Epidermal melanocyte (primary cell): Measurements from ENCODE around the gene LRMDA.

Experiments used
- DNase-seq: peaks from one replicate; pipeline ENCODE4 v3.0.0; 2011; ENCODE audit warnings: low spot score; ENCODE audit not compliant: insufficient read length

LRMDA gene

GRCh38 chr10:76317078-76317477 is 885.7 kb downstream of the LRMDA start:
- no peak for DNase-seq

GRCh38 chr10:76318211-76318610 is 886.8 kb downstream of the LRMDA start:
- no peak for DNase-seq

GRCh38 chr10:76319661-76320060 is 888.2 kb downstream of the LRMDA start:
- no peak for DNase-seq

- no peak for DNase-seq
Observed at GRCh38 chr10:76324283-76324682, 892.9 kb downstream of the LRMDA start.

- no peak for DNase-seq
Observed at GRCh38 chr10:76327441-76327840, 896.0 kb downstream of the LRMDA start.

- DNase-seq = no peak
Observed at GRCh38 chr10:76328348-76328747, 896.9 kb downstream of the LRMDA start.

GRCh38 chr10:76329891-76330575 is 898.6 kb downstream of the LRMDA start:
- no peak for DNase-seq

GRCh38 chr10:76331742-76332141 is 900.3 kb downstream of the LRMDA start:
- DNase-seq = no peak

- DNase-seq = no peak
Observed at GRCh38 chr10:76333326-76333725, 901.9 kb downstream of the LRMDA start.

- DNase-seq = no peak
Observed at GRCh38 chr10:76333796-76334195, 902.4 kb downstream of the LRMDA start.

GRCh38 chr10:76334255-76334654 is 902.8 kb downstream of the LRMDA start:
- no peak for DNase-seq

GRCh38 chr10:76336213-76336963 is 905.0 kb downstream of the LRMDA start:
- no peak for DNase-seq

GRCh38 chr10:76337641-76338040 is 906.2 kb downstream of the LRMDA start:
- DNase-seq = no peak

GRCh38 chr10:76338187-76338586 is 906.8 kb downstream of the LRMDA start:
- no peak for DNase-seq

- DNase-seq = no peak
Observed at GRCh38 chr10:76341740-76342139, 910.3 kb downstream of the LRMDA start.

GRCh38 chr10:76342996-76343395 is 911.6 kb downstream of the LRMDA start:
- DNase-seq = no peak

- no peak for DNase-seq
Observed at GRCh38 chr10:76347832-76348231, 916.4 kb downstream of the LRMDA start.

GRCh38 chr10:76350583-76350982 is 919.2 kb downstream of the LRMDA start:
- DNase-seq = no peak

- DNase-seq = no peak
Observed at GRCh38 chr10:76352300-76352699, 920.9 kb downstream of the LRMDA start.

GRCh38 chr10:76353237-76353851 is 921.9 kb downstream of the LRMDA start:
- no peak for DNase-seq

- DNase-seq = no peak
Observed at GRCh38 chr10:76354212-76354738, 922.9 kb downstream of the LRMDA start.

GRCh38 chr10:76354921-76355320 is 923.5 kb downstream of the LRMDA start:
- no peak for DNase-seq
